GM18498 (cell line): ENCODE results near the gene NCDN.
A peak's percentile ranks its signal among the peaks of the same experiment; 100 is the strongest.

Experiments
- ATAC-seq: cut with Tn5 transposase; IDR thresholded peaks from one replicate; pipeline ENCODE4 v1.9.1; 2021; ENCODE audit warnings: mild to moderate bottlenecking, moderate library complexity; ENCODE audit not compliant: unreplicated experiment

The NCDN gene, protein sequence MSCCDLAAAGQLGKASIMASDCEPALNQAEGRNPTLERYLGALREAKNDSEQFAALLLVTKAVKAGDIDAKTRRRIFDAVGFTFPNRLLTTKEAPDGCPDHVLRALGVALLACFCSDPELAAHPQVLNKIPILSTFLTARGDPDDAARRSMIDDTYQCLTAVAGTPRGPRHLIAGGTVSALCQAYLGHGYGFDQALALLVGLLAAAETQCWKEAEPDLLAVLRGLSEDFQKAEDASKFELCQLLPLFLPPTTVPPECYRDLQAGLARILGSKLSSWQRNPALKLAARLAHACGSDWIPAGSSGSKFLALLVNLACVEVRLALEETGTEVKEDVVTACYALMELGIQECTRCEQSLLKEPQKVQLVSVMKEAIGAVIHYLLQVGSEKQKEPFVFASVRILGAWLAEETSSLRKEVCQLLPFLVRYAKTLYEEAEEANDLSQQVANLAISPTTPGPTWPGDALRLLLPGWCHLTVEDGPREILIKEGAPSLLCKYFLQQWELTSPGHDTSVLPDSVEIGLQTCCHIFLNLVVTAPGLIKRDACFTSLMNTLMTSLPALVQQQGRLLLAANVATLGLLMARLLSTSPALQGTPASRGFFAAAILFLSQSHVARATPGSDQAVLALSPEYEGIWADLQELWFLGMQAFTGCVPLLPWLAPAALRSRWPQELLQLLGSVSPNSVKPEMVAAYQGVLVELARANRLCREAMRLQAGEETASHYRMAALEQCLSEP

DNA sequence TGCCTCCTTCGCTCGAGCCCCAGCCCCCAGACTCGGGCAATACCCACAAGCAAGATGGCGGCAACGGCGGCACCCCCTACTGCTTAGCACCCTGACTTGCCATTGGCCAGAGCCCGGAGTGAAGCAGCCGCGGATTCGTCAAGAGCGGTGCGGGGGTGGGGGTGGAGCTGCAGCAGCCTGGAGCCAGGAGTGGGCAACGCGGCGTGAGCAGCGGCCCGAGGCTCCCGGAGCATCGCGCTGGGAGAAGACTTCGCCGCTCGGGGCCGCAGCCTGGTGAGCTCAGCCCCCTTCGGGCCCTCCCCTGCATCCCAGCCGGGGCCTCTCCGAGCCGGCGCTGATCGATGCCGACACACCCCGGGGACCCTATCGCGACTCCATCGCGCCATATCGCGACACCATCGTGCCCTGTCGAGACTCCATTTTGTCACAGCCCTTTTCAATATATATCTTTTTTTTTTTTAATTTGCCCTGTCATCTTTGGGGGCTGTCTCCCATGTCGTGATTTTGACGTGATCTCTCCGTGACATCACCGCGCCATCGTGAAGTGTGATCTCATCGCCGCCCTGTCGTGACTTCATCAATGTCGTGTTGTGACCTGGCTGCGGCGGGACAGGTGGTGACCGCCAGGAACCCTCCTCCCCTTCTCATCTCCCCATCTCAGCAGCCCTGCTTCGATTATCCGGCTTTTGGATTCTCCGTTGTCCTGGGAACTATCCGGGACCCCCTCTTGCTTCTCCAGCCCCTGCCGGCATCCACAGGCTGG is at the start of gene NCDN:
TSS of gene NCDN (plus strand) at position 189 of the 763 bp plus-strand sequence. CDS start at position 581, 392 bp downstream.
- peak; percentile 82 for ATAC-seq

DNA sequence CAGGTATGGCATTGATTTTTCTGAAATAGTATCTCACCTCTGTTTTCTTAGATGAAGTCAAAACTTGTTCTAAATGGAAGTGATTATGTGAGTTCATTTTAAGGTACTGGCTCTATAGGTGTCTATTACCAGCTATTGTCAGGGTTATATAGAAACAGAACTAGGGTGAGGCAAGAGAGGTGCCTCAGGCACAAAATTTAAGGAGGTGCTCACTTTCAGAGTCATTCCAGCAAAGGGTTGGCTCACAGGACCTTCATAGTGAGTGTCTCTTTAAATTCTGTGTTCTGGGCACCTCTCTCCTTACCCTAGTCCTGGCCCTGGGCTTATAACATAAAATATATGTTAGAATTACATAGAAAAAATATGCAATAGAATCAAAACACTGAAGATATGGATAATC is 49.7 kb upstream of the NCDN start:
- no peak for ATAC-seq

DNA sequence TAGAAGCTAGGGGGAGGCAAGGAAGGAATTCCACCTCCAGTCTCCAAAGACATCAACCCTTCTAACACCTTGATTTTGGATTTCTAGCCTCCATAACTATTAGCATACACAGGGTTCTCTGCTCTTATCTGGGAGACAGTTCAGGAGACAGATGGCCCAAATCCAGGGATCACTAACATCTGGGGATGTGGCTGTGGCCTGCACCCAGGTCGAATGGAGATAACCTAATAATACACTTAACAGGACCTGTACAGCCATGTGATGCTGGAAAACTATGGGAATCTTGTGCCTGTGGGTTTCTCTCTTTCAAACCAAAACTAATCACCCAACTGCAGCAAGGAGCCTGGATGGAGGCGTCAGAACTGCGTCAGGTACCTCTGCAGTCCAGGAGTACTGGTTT is 48.0 kb upstream of the NCDN start:
- no peak for ATAC-seq

DNA sequence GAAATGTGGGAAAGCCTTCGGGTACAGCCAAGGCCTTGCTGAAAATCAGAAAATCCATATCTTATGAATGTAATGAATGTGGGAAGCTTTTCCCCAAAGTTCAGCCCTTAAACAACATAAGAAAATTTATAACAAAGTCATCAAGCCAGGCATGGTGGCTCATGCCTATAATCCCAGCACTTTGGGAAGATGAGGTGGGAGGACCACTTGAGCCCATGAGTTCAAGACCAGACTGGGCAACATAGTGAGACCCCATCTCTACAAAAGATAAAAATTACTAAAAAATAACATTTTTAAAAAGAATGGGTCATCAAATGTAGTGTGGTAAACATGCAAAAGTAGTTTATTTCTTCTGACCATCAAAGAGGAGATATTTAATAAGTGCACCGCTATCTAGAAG is 46.3 kb upstream of the NCDN start:
- ATAC-seq, result no peak

DNA sequence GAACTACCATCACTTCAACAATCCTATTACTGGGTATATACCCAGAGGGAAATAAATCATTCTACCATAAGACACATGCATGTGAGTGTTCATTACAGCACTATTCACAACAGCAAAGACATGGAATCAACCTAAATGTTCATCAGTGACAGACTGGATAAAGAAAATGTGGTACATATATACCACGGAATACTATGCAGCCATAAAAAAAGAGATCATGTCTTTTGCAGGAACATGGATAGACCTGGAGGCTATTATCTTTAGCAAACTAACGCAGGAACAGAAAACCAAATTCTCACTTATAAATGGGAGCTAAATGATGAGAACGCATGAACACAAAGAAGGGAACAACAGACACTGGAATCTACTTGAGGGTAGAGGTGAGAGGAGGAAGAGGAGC is 39.4 kb upstream of the NCDN start:
- ATAC-seq, result no peak

DNA sequence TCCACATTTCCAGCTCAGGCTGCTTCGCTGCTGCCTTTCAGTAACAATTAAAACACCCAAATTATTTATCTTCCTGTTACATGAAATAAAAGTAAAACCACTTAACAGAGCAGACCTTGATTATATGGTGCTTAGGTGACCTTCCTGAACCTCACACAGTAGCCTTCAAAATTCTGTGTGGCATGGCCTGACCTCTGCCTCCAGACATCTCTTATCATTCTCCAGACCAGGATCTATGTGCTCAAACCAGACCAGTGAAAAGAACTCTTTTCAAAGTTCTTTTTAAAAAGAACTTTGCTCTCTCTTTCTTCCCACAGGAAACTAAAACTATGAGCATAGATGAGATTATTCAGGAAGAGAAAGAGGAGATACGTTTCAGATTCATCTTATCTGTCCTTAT is 38.2 kb upstream of the NCDN start:
- ATAC-seq, result no peak

DNA sequence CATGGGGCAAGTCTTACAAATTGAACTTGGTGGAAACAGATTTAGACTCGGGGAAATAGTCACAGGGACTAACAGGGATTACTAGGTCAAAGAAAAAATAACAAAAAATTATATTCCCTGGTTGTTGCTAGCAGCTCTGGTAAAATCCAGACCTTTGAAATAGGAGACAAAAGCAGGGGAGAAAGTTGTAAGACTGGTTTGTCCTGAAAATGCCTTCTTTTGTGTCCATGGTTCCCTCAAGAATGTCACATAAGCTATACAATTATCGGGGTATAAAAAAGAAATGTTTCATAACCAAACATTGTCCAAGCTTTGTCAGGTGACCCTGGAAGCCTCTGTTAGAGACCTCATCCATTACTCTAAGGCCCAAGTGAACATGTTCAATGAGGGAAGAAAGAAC is 33.5 kb upstream of the NCDN start:
- ATAC-seq, result no peak

DNA sequence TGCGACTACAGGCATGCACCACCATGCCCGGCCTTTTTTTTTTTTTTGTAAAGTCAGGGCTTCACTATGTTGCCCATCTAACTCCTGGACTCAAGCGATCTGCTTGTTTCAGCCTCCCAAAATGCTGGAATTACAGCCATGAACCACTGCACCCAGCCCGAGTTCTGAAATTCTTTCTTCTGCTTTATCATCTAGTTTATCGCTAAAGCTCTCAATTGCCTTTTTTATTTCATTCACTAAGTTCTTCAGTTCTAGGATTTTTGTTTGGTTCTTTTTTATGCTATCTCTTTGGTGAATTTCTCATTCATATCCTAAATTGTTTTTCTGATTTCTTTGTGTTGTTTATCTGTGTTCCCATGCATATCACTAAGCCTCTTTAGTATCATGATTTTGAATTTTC is 27.4 kb upstream of the NCDN start:
- no peak for ATAC-seq

DNA sequence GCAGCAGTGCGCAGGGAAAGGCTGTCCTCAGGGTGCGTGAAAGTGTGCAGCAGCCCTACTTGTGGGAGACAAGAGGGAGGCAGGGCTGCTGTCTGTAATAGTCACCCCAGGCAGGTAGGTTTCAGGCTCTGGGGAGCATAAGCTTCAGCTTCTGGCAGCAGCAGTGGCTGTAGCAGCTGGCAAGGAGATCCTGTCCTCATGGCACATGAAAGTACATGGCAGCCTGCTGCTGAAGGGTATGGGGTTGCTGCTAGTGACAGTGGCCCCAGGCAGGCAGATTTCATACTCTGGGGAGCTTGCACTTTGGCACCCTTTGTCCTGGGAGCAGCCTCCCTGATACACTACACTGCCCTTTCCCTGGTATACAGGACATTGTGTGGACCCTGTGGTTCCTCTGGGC is 26.7 kb upstream of the NCDN start:
- no peak for ATAC-seq

DNA sequence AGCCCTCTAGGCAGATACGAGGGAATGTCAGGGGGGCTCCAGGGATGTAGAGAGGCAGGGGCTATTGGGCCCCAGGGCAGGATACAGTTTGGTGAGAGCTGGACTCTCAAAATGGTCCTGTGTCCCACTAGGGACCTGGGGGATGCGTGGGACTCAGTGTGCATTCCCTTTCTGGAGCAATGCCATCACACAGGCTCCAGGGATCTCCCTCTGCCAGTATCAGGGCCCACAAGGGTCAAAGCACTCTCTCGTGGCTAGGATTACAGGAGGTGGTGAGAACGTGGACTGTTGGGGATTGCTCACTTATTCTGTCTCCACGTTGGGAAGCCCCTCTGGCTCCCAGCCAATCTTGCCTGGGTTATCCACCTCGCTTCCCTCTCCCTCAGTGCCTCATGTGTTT is 26.2 kb upstream of the NCDN start:
- no peak for ATAC-seq

DNA sequence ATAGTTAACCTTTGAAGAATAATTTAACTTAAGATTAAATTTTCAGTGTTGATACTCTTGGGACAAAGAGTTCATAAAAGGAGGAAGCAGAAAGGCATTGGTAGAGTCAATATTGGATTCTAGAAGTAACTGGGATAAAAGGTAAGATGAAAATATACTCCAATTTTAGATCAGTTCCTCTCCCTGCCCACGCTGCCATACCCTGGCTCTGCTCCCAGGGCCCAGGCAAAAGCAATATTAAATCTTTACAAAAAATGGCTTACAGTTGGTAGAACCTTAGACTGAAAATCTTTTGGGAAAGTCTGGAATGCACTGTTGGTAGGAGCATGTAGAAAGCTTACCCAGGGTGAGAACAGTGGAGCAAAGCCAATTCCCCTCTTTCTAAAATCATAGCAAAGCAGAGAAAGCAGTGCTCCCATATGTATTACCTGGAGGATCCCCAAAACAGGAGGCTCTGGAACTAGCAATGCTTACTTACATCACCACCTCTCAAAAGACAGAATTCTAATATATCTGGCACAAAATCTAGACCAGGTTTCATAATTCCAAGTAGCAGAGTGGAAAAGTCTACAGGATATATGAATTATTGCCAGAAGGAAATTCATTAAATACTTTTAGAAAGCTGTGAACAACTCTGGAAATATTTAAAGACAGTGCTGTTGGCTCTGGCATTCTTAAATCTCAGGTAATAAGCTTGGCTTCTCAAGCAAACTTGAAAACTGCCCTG is 24.9 kb upstream of the NCDN start:
- ATAC-seq, result no peak

DNA sequence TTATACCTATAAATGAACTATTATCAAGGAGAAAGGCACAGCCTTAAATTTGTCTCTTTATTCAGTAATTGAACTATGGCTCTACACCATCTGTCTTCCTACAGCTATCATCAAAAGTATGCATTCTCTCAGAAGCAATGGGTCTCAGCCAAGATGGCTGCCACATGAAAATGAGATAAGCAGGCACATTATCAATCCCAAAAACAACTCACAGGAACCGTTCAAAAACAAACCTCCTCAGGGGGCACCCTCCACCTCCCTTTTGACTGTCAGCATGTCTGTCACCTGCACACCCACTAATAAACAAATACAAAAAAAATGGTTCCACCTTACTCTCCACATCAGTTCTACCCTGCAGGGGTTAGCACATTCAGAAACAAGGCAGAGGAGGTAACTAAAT is 24.0 kb upstream of the NCDN start:
- no peak for ATAC-seq

DNA sequence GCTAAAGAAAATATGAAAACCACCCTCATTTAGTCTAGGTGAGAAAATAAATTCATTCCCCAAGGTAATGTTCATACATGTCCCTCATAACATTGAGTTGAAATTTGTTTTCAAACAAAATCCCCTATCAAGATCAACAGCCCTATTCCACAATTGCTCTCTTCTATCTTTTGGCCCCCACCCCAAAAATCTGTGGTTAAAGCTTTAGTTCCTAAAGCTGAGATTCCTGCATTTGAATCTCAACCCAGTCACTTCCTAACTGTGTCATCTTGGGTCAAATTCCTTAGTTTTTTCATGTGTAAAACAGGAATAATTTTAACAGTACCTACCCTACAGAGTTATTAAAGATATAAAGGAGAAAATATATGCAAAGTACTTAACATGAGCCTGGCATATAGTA is 22.4 kb upstream of the NCDN start:
- no peak for ATAC-seq

DNA sequence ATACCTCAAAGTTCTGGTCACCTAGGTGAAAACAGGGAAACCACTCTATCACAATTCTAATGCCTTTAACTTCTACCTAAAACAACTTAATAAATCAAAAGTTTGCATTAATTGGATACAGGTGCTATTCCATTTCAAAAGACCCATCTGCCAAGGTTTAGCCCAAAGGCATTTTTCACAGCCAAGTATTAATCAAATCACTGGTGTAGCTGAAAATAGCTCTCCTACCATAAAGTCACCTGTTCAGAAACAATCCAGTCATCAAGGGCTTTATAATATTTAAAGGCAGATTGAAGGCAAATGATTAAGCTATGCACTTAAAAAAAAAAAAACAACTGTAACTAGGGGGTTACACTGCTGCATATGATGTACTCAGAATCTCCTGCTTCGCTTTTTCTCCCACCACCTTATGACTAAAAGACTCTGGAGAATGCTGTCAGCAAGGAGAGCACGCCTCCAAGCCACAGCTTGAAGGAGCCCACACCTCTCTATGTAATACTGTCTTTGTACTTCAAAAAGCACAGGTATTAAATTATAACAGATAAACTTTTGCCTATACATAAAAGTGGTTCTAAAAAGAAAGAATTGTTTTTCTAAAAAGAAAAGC is 20.9 kb upstream of the NCDN start:
- ATAC-seq, result no peak

DNA sequence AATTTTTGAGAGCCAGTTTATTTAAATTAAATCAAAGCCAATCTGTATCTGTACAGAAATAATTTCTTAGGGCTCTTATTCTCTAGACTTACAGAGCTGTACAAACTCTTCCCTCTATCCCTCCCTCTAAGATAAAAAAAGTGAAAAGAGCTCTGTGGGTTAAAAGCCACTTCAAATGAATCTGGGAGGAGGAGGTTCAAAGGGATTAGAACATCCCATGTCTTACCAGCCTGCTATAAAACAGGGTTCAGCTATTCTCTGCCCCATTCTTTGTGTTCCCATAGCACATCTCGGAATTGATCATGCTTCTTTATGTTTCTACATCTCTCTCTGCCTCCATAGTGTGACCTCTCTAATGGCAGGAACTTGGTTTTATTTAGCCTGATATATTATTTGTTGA is 19.8 kb upstream of the NCDN start:
- ATAC-seq, result no peak

DNA sequence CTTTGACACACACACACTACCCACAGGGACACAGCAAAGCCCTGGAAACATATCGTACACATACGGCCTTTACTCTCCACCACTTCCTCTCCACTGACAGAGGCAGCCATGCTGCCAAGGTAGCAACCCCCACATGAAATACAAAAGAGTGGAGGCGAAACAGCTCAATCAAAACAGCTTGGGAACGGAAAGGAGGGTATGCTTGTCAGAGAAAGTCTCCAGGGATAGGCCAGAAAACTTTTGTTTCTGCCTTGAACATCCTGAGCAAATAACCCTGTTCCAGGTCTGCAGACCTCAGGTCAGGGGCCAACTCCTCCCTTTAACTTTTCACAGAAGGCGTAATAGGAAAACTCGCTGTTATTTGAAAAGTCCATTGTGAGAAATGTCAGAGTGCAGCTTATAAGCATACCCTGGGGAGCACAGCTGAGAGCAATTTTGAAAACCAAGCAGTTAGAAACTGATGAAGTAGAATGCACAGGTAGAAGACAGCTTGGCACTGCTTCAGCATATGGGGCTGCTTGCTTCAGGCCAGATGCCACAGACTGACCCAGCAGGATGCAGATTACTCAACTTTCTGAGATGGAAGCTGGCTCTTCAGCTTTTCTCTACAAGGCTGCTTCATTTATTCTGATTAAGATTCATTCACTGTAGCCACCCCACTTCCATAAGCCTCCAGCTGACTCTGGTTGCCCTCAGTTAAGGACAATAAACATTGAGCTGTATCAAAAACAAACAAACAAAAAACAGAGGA is 18.4 kb upstream of the NCDN start:
- peak; percentile 37 for ATAC-seq

DNA sequence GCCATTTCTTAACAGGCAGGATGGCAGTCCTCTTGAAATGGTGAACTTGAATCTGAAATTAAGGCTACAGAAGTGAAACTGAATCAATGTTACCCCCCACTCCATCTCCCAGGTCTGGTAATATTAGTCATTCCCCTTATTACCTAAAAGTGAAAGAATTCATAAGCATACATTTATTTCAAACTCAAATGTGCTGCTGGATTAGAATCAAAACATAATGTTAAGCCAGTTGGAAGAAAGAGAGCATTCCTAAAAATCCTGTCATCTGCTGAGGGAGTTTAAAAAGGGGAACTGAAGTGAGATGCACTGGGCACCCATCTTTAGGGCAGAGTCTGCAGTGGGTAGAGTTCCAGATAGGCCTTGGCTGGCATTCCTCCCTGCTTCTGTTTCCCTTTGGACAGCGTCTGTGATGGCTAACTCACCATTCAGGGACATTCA is 17.8 kb upstream of the NCDN start:
- ATAC-seq, result peak; percentile 52

DNA sequence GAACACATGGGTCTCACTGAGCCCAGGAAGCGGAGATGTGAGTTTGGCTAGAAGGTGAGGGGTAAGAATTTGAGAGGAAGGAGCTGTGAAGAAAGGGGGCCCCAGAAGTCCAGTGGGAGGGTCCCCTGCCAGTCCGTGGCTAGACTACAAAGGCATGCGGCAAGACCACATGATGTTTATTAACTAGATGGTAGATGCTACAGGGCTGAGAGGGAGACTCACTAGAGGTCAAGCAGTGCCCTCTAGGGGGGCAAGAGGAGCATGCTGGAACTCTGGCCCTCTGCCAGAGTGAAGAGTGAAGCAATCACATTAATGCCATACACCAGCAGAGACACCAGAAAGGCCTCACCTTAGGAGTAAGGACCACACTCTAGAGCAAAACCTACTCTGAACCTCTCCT is 12.6 kb upstream of the NCDN start:
- peak; percentile 53 for ATAC-seq

DNA sequence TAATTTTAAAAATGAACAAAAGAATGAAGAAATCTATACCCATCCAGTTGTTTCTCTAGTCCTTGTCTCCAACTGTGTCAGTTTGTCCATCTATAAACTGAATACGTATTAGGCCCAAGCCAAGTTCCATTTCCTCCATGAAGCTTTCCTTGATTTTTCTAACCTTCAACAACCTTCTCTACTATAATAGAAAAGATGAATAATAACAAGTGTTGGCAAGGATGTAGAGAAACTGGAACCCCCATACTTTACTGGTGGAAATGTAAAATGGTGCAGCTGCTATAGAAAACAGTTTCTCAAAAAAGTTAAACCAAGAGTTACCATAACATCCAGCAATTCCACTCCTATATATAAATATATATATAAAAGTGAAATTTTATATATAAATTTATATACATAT is 11.0 kb upstream of the NCDN start:
- no peak for ATAC-seq

DNA sequence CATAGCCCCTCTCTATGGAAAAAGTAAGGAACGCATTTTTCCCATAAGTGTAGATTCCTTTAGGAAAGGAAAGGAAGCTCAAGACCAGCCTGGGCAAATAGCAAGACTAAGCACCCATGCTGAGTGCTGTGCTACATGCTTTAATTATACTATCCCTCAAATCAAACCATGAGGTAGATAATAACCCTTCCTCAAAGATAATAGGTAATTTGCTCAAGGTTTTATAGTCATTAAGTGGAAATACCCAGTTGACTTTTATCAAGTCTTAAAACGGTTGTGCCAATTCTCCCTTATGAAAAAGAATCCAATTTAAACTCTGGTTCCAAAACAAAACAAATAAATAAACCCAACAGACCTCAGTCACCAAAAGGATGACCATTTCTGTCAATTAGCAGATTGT is 3.7 kb upstream of the NCDN start:
- ATAC-seq, result no peak
